MV-4-11 (cell line): Measurements from ENCODE around the gene SLC44A1.

Experiments used
- DNase-seq: peaks from one replicate; lab custom pipeline; 2025; lab: John Stamatoyannopoulos, UW

SLC44A1 gene

GRCh38 chr9:105432247-105432842 lies 187.9 kb downstream of the SLC44A1 start:
- DNase-seq, result no peak

GRCh38 chr9:105435453-105435852 lies 191.0 kb downstream of the SLC44A1 start:
- no peak for DNase-seq

GRCh38 chr9:105436783-105437182 lies 192.3 kb downstream of the SLC44A1 start:
- DNase-seq, result no peak

- DNase-seq, result no peak
These were observed 193.3 kb downstream of the SLC44A1 start for GRCh38 chr9:105437704-105438103.

GRCh38 chr9:105438141-105438806 lies 193.8 kb downstream of the SLC44A1 start:
- DNase-seq, result no peak

GRCh38 chr9:105439428-105439827 lies 195.0 kb downstream of the SLC44A1 start:
- no peak for DNase-seq

GRCh38 chr9:105441616-105442160 lies 197.2 kb downstream of the SLC44A1 start:
- DNase-seq, result no peak

GRCh38 chr9:105443121-105443520 lies 198.7 kb downstream of the SLC44A1 start:
- no peak for DNase-seq

- peak; percentile 18 for DNase-seq
These were observed 199.7 kb downstream of the SLC44A1 start for GRCh38 chr9:105444130-105444529.

- no peak for DNase-seq
These were observed 200.9 kb downstream of the SLC44A1 start for GRCh38 chr9:105445203-105445881.

GRCh38 chr9:105447386-105447813 lies 202.9 kb downstream of the SLC44A1 start:
- no peak for DNase-seq

- peak; percentile 86 for DNase-seq
These were observed 203.7 kb downstream of the SLC44A1 start, which contains the start of gene FSD1L for GRCh38 chr9:105447814-105448812. TSS of gene FSD1L (plus strand) at chr9:105448034. CDS start at chr9:105448221, 187 bp downstream.

GRCh38 chr9:105449081-105449480 lies 204.6 kb downstream of the SLC44A1 start:
- no peak for DNase-seq

- DNase-seq, result no peak
These were observed 207.7 kb downstream of the SLC44A1 start for GRCh38 chr9:105452185-105452584.

GRCh38 chr9:105455836-105456475 lies 211.5 kb downstream of the SLC44A1 start:
- no peak for DNase-seq

GRCh38 chr9:105457560-105458294 lies 213.3 kb downstream of the SLC44A1 start:
- DNase-seq, result no peak

- DNase-seq, result no peak
These were observed 214.0 kb downstream of the SLC44A1 start for GRCh38 chr9:105458404-105458803.

- DNase-seq, result no peak
These were observed 214.9 kb downstream of the SLC44A1 start for GRCh38 chr9:105459336-105459735.

GRCh38 chr9:105466898-105467455 lies 222.5 kb downstream of the SLC44A1 start:
- no peak for DNase-seq

GRCh38 chr9:105468875-105469274 lies 224.4 kb downstream of the SLC44A1 start:
- DNase-seq, result no peak
